Posterior vena cava (tissue), 2 donors: ENCODE results near the gene LCN6. TPM values are rescaled to one million over a fixed set of nuclear protein-coding genes. Genes with fewer than 3 reads are reported as not detected.

Source experiments
- DNase-seq: peaks from one replicate; pipeline ENCODE4 v3.0.0-alpha.2; 2020; ENCODE audit warnings: low spot score
- intact Hi-C, 2 donors: fragments of 100-400 bp; cut with DNase I; formaldehyde crosslinking; loops; one replicate each; pipeline versions ENCODE4 v1.14.1 to v1.14.2; 2022 to 2023
- microRNA-seq, 2 donors: library from miRNA; unstranded; fragments of <30 nt; microRNA quantifications; one replicate each; pipeline ENCODE4 v1.2.0, GENCODE V29; 2020 to 2021; ENCODE audit warnings: borderline microRNAs expressed in 2 of 2
- total RNA-seq, 2 donors: library from RNA; stranded (reverse); fragmentation: NEBNext Ultra II Directional; extraction: Animal tissue kit (Norgen Biotek cat#: 25700); gene quantifications; one replicate each; pipeline ENCODE4 v1.2.1, GENCODE V29; 2021
- donor health status: DM: yes; HTN: yes; CAD: no.
- donor health status: DM: yes; HTN: yes; CAD: no.

The LCN6 gene
- total RNA-seq, 2 donors from 2014 or later, result 22.8 to 36.9 TPM

DNA sequence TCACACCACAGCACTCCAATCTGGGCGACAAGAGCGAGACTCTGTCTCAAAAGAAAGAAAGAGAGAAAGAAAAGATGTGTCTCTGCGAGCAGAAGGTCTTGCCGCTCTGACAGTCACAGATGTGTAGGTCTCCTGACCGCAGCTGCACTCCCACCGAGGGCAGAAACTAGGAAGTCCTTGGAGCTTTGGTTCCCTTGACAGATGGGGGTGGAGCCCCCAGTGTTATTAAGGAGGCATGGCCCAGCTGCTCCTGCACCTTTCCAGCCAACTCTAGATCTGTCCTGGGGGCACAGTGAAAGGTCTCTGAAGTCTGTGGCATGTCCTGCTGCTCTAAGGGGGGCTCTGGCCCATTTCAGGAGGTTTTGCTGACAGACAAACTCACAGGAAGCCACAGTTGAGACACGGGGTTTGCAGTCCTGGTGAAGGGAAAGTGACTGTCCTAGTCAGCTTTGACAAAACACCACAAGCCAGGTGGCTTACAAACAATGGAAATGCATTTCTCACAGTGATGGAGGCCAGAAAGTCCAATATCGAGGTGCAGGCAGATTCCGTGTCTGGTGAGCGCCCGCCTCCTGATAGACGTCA, 45.0 kb downstream of the LCN6 start:
- no peak for DNase-seq
- intact Hi-C loops, result no loop called here

DNA sequence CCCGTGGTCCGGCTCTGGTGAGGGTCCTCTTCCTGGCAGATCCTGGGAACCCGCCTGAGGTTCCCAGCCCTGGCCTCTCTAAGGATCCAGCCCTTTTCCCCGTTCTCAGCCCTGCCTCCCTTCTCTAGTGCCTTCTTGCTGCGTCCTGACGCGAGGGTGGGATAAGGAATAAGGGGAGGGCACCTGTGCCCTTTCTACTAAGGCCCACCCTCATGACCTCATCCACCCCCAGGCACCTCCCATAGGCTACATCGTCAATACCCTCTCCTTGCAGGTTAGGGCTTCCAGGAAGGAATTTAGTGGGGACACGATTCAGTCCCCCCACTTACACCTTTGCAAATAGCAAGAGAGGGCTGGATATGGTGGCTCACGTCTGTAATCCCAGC, 46.7 kb downstream of the LCN6 start:
- DNase-seq, result no peak
- intact Hi-C loops, result no loop called here

DNA sequence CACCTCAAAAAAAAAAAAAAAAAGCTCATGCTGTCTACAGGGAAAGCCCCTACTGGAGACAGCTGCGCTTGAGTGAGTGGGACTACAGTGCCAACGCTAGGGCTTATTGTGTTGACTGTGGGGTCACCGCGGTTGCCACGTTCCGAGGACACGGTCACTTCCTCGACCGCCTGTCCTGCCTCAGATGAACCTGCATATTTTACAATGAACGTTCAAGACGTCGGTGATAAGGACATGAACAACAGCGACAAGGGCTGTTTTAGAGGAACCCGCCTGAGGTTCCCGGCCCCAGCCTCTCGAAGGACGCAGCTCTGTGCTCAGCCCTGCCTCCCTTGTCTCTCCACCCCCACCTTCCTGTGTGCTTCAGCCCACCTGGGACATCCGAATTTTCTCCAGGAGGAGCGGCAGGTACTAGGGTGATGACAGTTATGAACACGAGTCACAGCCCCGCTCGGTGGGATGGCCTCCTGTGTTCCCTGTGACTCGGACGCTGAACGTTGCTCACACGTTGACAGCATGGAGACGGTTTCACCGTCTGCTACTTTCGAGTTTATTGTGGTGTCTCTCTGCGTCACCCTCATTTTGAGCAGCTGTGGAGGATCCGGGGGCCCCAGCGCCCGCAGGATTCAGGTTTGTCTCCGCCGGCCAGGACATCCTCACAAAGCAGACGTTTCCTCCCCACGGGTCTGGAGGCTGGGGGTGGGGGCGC, 47.2 kb downstream of the LCN6 start:
- intact Hi-C loops, result no loop called here
- no peak for DNase-seq

DNA sequence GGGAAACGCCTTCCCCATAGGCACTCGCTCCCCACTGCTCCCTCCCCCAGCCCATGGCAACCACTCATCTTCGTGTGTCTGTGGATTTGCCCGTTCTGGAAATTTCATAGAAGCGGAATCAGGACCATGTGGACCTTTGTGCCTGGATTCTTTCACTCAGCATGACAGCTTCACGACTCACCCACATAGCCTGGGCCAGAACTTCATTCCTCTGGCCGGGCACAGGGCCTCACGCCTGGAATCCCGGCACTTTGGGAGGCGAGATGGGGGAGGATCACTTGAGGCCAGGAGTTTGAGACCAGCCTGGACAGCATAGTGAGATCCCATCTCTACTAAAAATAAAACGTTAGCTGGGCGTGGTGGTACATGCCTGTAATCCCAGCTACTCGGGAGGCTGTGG, 48.0 kb downstream of the LCN6 start:
- intact Hi-C loops, result no loop called here
- no peak for DNase-seq

DNA sequence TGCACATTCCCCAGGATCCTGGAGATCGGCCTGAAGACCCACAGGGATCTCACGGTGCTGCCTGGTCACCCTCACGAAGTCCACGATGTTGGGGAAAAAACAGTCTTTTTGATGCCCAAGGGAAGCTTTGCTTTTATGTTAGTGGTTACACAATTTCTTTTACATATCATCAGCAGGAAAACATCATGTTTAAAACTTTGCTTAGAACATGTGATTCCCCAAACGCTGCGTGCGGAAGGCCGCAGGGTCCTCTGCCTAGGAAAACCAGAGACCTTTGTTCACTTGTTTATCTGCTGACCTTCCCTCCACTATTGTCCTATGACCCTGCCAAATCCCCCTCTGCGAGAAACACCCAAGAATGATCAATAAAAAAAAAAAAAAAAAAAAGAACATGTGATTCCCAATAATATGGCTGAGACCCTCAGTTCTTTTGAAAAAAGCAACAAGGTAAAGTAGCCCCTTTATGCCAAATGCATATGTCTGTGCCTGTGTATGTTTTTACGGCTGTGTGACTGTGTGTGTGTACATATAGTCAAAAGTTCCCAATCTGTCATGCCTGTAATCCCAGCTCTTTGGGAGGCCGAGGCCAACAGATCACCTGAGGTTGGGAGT, 49.6 kb downstream of the LCN6 start:
- DNase-seq, result no peak
- intact Hi-C loops, result no loop called here

DNA sequence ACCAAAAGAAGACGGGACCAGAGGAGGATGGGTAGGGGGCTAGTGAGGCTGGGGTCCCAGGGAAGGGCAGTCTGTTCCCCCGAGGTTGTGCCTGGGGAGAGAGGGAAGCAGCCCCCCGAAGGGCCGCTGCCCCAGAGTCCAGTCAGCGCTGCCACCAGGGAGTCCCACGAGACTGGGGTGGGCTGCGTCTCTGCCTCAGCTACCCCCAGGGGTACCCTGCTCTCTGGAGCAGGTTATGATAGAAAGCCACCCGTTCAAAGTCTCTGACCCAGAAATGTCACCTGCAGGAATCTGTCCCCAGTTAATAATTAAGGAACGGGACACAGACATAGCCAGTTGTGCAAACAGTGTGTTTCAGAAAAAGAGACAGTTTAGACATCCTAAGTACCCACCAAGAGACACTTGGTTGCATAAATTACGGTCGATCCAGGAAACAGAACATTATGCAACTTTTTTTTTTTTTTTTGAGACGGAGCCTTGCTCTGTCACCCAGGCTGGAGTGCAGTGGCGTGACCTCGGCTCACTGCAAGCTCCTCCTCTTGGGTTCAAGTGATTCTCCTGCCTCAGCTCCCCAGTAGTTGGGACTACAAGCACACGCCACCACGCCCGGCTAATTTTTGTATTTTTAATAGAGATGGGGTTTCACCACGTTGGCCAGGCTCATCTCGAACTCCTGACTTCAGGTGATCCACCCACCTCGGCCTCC, 50.4 kb downstream of the LCN6 start:
- intact Hi-C loops, result no loop called here
- DNase-seq, result no peak

DNA sequence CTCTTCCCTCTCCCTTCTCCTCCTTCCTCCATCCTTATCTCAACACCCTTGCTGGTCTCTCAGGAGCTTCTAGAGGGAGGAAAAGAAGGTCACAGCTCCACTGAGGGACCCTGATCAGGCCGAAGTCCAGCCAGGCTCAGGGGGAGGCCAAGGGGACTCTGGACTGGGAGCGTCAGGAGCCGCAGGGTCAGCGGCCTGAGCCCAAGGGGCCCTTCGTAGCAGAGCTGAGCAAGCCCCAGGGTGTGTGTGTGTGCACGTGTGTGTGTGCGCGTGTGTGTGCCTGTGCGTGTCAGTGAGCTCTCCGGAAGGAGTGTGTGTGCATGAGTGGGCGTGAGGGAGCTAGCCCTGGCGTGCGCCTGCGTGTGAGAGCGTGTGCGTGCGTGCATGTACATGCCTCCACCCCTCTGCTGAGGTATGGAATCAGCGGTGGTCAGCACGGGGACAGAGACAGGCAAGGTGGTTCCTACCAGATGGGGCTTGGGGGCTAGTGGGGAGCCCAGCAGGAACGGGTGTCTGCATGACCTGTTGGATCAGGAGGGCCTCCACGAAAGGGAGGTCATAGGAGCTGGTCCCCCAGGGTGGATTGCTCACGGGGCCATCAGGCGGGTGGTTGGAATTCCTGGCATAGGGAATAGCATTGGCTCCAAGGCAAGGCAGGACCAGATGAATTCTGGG, 51.0 kb downstream of the LCN6 start:
- no peak for DNase-seq
- intact Hi-C loops, result no loop called here

DNA sequence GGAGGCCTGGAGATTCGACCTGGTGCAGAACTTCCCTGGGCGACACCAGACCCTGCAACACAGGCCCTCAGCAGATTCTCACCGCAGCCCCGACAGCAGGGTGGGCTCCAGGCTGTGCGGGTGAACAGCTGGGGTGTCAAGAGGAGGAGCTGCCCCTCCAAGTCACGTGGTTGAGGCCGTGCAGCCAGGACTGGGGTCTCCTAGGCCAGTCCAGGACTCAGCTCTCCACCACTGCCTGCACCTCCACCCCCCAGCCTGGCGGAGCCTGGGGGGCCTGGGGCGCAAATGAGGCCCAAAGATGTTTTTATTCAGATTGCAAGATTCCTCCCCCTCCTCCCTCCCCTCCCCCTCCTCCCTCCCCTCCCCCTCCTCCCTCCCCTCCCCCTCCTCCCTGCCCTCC, 51.8 kb downstream of the LCN6 start:
- intact Hi-C loops, result no loop called here
- no peak for DNase-seq

DNA sequence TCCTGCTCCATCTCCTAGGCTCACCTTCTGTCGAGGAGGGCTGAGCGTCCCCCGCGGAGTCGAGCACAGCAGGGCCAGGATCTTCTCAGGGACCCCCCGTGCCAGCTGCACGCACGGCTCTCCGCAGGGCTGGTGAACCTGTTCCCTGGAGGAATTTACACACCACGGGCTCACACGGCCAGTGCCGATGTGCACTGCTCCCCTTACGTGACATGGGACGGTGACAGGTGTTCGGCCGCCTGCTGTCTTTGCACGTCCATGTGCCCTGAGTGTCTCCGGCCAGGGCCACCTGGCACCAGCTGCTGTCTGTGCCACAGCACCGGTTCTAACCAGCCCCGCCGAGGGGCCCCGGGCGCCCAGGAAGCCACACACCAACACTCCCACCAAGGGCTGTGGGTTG, 52.4 kb downstream of the LCN6 start:
- no peak for DNase-seq
- intact Hi-C loops, result no loop called here

DNA sequence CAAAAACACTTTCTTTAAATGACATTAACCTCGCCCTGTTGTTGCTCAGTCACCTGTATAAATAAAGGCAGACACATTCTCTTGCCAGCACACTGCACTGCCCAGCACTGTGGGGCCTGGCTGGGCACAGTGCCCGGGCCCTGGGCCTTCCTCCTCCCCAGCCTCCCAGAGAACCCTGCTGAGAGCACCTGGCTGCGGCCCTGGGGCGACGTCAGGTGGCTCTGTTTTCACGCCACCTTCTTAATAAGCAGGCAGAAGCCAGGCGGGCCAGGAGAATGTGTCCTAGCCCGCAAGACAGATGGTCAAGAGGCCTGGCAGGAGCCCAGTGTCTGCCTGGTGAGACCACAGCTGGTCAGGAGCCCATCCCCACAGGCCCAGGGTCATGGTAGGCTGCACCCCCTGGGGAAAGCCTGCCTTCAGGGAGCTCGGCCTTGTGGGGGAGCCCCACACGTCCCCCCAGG, 52.9 kb downstream of the LCN6 start:
- no peak for DNase-seq

DNA sequence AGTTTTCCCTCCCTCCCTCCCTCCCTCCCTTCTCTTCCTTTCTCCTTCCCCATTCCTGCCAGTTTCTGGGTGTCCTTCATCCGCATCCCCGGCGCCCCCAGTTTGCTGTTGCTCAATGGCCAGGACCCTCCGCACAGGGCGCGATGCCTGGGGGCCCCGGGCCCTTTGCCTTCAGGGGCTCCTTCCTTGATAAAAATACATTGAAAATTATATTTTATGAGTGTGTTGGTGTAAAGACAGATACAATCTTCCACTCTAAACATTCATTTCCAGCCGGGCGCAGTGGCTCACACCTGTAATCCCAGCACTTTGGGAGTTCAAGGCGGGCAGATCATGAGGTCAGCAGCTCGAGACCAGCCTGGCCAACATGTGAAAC, 53.5 kb downstream of the LCN6 start:
- DNase-seq, result no peak
- intact Hi-C loops, result no loop called here

More for the DNA sequence above, 52.9 kb downstream of the LCN6 start:
- intact Hi-C loops, result no loop called here

DNA sequence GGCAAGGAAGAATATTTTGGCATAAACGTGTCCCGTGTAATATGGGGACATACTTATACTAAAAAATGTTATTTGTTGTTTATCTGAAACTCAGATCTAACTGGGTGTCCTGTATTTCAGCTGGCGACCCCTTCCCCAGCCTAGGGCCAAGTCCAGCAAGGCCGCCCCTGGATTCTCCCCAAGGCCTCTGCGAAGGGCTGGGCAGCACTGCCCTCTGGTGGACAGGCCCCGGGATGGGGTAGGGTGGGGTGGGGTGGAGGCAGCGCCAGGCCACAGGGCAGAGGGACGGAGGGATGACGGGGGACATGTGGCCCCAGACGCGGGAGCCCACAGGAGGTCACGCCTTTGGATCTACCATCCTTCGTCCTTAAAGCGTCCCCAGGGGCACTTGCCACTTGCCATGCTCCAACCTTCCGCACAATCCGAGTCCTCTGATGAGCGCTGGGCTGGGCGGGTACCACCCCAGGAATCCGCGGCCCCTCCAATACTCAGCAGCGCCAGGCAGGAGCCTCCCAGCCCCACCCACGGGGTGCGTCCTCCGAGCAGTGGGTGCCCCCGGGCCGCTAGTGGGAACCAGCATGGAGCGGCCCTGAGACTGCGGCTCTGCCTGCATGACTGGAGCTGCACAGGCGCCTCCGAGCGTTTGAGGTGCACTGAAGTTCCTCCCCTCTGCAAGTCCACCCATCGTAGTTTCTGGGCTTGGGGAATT, 54.0 kb downstream of the LCN6 start:
- intact Hi-C loops, result no loop called here
- DNase-seq, result no peak

Small RNA genes within 50 kb of the gene (microRNA-seq; reads per million reads assigned to microRNA genes)
- gene MIR6722, result 0 reads per million in 2 donors

Other genes with a start within 250 kb of the LCN6 start
- 10 to 100 TPM; 35.5 to 40.4 TPM for gene NOTCH1, start 202.5 kb downstream of the LCN6 start, total RNA-seq
- gene EGFL7, start 85.6 kb downstream of the LCN6 start, total RNA-seq, result 100 to 1,000 TPM in 1 of 2 donors, 10 to 100 TPM in 1; 91.4 to 118 TPM
- 10 to 100 TPM; 27.1 to 28.8 TPM for gene AGPAT2, start 61.1 kb downstream of the LCN6 start, total RNA-seq
- gene DIPK1B, start 36.0 kb downstream of the LCN6 start, total RNA-seq, result 1 to 10 TPM; 7.1 to 8.3 TPM
- gene LCN10, start 5.6 kb downstream of the LCN6 start, total RNA-seq, result 10 to 100 TPM in 1 of 2 donors, 1 to 10 TPM in 1; 9.2 to 10.0 TPM
- gene LCN8, start 9.7 kb upstream of the LCN6 start, total RNA-seq, result not detected
- not detected for gene LCN15, start 16.0 kb upstream of the LCN6 start, total RNA-seq
- gene TMEM141, start 42.8 kb upstream of the LCN6 start, total RNA-seq, result 10 to 100 TPM; 28.1 to 33.9 TPM
- gene CCDC183, start 47.8 kb upstream of the LCN6 start, total RNA-seq, result under 1 TPM; 0.29 to 0.42 TPM
- 10 to 100 TPM; 47.9 to 49.8 TPM for gene RABL6, start 59.4 kb upstream of the LCN6 start, total RNA-seq
- gene AJM1, start 94.0 kb upstream of the LCN6 start, total RNA-seq, result 1 to 10 TPM; 4.7 to 5.9 TPM
- 10 to 100 TPM; 71.7 to 87.9 TPM for gene PHPT1, start 100.9 kb upstream of the LCN6 start, total RNA-seq
- 1 to 10 TPM; 1.5 to 2.4 TPM for gene MAMDC4, start 103.8 kb upstream of the LCN6 start, total RNA-seq
- 100 to 1,000 TPM; 178 to 191 TPM for gene EDF1, start 117.8 kb upstream of the LCN6 start, total RNA-seq
- 10 to 100 TPM in 1 of 2 donors, 1 to 10 TPM in 1; 8.7 to 10.9 TPM for gene TRAF2, start 138.0 kb upstream of the LCN6 start, total RNA-seq
- gene FBXW5, start 196.2 kb upstream of the LCN6 start, total RNA-seq, result 100 to 1,000 TPM in 1 of 2 donors, 10 to 100 TPM in 1; 95.0 to 100 TPM
- gene C8G, start 196.7 kb upstream of the LCN6 start, total RNA-seq, result 1 to 10 TPM; 1.4 TPM
- gene LCN12, start 203.7 kb upstream of the LCN6 start, total RNA-seq, result under 1 TPM; 0.62 to 0.88 TPM
- 100 to 1,000 TPM; 475 to 547 TPM for gene PTGDS, start 229.0 kb upstream of the LCN6 start, total RNA-seq
- gene LCNL1, start 234.5 kb upstream of the LCN6 start, total RNA-seq, result 1 to 10 TPM; 2.0 to 2.4 TPM
- gene PAXX, start 243.9 kb upstream of the LCN6 start, total RNA-seq, result 10 to 100 TPM; 23.1 to 25.4 TPM
- 1 to 10 TPM; 1.9 to 3.8 TPM for gene CLIC3, start 248.0 kb upstream of the LCN6 start, total RNA-seq